Head of caudate nucleus (tissue), 42 donors: ENCODE results near the gene IQCE.
"Not testable (repeated sequence)": the region's sequence is repeated elsewhere in the genome, so short reads cannot be mapped to it uniquely, and the experiment has no call there.

Source experiments
- DNase-seq, 42 donors: peaks; one replicate each; pipeline versions ENCODE4 v3.0.0 to v3.0.0-alpha.2; 2020 to 2021; ENCODE audit warnings: mixed read lengths in 7 of 42
- intact Hi-C: fragments of 100-400 bp; cut with DNase I; formaldehyde crosslinking; loops from one replicate; pipeline ENCODE4 v1.15.0; 2022

IQCE gene

DNA sequence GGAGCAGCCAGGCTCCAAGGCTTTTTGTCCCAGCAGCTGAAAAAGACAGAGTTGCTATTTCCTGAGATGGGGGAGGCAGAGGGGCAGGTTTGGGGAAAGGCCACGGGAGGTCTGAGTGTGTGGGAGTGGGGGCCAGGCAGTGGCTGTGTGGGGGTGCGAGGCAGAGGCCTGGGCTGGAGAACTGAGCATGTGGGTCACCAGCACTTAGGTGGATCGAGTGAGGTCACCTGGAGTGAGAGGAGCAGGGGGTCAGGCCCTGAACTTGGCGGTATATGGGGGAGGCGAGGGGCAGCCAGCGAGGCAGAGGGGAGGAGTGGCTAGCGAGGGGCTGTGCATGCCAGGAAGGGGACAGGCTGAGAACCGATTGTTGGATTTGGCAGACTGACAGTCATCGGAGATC lies 28.4 kb downstream of the IQCE start:
- intact Hi-C loops: no loop called here
- no peak for DNase-seq

DNA sequence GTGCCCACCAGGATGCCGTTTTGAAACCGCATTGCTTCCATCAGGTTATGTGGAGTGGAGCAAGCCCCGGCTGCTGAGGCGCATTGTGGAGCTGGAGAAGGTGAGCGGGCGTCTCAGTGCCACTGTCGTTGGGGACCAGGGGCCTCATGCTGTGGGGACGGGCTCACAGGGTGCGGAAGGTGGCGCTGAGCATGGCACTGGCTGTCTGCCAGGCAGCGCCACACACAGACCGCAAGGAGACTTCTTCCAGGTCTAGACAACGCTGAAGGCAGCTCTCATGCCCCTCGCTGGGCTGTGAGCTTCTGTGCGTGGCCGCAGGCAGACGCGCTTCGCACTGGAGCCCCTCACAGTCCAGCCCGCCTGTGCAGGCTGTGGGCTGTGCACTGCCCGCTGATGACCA lies 29.0 kb downstream of the IQCE start:
- no peak for DNase-seq

GRCh38 chr7:2589341-2589740 lies 30.6 kb downstream of the IQCE start:
- intact Hi-C loops: no loop called here
- DNase-seq: no peak

More for the DNA sequence above, 29.0 kb downstream of the IQCE start:
- intact Hi-C loops: no loop called here

DNA sequence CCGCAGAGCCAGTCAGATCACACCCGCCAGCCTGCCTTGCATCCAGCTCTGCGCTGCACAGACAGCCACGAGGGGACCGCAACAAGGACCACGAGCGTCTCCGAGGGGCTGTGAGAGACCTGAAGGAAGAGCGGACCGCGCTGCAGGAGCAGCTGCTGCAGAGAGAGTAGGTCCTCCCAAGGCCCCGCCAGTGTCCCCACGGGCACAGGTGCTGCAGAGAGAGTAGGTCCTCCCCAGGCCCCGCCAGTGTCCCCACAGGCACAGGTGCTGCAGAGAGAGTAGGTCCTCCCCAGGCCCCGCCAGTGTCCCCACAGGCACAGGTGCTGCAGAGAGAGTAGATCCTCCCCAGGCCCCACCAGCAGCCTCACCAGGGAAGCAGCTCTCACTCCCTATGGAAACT lies 31.2 kb downstream of the IQCE start:
- DNase-seq, intact Hi-C loops: not testable (repeated sequence)

- intact Hi-C loops: no loop called here
- no peak for DNase-seq
These were observed 33.6 kb downstream of the IQCE start for GRCh38 chr7:2592375-2592865.

GRCh38 chr7:2593036-2593727 lies 34.4 kb downstream of the IQCE start:
- intact Hi-C loops: no loop called here
- peak in 4 of 42 donors; percentile 31 to 60 (median 42) for DNase-seq

- intact Hi-C loops: no loop called here
- DNase-seq: no peak
These were observed 35.8 kb downstream of the IQCE start for GRCh38 chr7:2594599-2594998.

DNA sequence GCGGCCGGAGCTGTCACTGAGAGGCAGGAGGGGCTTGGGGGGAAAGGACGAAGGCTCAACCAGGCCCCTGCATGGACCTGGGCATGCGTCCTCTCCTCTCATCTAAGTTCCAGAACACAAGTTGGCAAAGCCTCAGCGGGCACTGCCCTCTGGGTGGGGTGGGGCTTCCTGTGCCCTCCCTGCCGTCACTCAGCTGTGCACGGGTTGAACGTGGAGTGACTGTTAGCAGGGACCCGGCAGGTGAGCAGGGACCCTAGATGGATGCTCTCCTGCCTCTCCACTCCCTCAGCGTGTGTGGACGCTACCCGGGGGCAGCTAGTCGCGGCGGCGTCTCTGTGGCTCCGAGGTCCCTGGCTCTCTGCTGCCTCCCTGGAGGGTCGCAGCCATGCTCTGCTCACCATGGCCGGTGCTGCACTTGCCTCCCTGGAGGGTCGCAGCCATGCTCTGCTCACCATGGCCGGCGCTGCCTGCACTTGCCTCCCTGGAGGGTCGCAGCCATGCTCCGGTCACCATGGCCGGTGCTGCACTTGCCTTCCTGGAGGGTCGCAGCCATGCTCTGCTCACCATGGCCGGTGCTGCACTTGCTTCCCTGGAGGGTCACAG lies 36.6 kb downstream of the IQCE start:
- intact Hi-C loops: no loop called here
- no peak for DNase-seq

DNA sequence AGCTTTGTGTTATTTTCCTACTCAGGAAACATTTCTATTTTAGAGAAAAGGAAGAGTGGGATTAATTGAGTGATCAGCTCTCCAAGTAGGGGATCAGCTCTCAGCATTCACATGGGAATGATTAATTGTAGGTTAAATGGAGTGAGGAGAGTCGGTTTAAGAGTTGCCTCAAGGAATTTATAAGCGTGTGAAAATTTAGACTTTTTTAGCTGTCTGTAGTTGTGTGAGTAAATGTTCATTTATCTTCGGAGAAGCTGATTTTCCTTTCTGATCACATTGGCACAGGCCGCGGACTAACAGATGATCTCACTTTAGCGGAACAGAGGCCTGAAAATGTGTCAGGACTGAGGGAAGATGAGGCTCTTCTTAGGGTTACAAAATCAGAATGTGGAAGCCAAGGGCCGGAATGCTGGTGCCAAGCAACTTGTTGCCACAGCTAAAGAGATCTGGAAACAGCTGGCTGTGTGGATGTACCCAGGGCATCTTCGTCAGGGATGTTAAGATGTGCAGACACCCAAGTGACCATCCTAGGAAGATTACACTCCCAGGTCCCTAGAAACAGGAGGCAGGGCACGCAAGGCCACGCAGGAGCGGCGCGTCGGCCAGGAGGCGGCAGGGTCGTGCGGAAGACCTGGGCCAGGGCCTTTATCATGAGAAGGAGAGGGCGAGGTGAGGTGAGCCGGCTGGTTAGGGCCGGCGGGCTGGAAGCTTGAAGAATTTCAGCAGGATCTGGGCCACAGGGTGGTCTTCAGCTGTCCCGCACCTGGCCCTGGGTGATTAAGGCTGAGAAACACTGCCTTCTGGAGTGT lies 37.9 kb downstream of the IQCE start:
- DNase-seq: no peak
- intact Hi-C loops: no loop called here

DNA sequence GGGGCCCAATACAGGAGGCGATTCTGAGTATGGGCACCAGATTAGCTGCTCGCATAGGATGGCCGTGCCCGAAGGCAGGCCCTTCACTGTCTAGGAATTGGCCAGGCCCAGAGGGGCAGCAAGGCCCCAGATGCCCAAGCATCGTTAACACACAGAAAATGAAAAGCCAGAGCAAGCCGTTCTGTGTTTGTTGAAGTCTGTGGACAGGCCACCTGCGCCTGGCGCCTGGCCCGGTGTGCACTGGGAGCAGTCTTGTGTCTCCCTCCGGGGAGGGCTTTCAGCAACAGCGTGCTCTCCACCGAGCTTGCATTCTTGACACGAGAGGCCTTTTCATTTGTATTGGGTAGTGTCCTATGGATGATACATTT lies 38.5 kb downstream of the IQCE start:
- intact Hi-C loops: no loop called here
- DNase-seq: no peak

DNA sequence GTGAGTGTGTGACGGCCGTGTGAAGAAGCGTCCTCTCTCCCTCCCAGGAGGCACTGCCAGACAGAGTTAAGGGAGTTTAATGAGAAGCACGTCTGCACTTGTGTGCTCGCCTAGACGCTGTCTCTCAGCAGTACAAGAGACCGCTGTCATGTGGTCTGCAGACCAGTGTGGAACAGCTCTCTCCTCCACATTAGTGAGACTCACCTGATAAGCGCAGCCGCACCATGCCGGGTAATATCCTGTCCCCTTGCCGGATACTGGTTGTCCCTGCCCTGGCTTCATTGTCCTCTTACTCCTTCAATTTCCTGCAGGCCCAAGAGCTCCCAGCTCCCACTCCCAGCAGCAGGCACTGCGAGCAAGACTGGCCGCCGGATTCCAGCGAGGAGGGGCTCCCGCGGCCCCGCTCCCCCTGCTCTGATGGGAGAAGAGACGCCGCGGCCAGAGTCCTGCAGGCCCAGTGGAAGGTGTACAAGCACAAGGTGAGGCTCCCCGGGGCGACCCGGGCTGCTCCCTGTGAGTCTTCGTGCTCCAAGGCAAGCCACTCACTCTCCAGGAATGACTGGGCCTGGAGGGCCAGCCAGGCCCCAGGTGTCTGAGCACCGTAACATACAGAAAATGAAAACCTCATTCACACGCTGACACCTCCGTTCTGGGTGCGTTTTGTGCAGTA lies 39.5 kb downstream of the IQCE start:
- DNase-seq: no peak
- intact Hi-C loops: no loop called here

DNA sequence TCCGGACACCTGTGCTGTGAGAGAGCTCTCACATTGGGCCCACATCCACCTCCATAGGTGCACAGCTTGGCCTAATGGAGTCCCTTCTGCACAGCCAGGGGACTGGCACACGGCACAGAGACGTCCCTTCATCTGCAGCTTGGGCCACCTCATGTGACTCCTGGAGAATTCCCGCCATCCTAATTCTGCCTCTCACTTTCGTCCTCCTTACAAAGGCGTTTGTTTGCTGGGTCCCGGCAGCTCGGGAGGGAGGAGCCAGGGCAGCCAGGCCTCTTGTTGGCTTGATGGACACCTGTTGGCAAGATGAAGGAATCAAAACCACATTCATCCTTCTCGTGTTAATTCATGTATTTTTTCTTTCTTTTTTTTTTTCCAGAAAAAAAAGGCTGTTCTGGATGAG lies 42.3 kb downstream of the IQCE start:
- intact Hi-C loops: no loop called here
- DNase-seq: no peak

DNA sequence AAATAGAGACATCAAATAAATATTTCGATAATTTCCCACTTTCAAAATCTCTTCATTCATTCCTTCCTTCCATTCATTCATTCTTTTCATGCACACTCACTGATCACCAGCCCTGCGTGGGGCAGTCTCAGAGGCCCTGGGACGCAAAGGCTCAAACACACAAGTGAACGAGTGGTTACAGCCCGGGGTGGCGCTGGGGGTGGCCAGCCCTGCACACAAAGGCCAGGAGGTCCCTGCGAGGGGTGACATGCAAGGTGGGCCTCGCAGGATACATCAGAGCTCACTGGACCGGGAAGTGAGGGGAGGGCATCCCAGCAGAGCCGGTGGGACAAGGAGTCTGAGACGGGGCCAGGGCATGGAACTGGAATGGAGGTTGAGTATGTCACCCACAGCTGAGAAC lies 43.1 kb downstream of the IQCE start:
- intact Hi-C loops: no loop called here
- DNase-seq: no peak

DNA sequence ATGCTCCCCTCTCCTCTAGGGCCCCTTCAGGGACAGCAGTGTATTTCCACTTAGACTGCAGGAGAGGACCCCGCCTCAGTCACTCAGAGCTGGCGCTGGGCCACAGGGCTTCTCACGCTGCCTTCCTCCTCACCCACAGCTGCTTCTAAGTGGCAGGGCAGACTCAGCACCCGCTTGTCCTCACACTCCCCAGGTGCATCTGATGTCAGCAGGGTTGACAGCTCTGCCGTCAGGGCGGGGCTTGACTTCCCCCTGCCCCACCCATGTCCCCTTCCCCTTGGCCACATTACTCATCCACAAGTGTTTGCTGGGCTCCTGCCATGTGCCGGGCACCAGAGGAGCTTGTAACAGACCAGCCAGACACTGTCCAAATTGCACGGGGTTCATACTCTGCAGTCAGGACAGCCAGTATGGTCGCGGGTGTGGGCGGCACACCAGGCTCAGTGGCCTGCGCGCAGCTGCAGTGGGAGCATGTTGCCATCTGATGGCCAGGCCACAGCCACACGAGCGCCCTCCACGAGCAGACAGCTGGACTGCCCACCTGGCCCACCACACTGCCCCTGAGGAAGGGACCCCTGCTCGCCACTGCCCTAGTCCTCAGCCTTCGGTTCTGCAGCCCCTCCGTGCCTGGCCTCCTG lies 43.7 kb downstream of the IQCE start:
- intact Hi-C loops: no loop called here
- DNase-seq: peak in 1 of 42 donors; percentile 1

DNA sequence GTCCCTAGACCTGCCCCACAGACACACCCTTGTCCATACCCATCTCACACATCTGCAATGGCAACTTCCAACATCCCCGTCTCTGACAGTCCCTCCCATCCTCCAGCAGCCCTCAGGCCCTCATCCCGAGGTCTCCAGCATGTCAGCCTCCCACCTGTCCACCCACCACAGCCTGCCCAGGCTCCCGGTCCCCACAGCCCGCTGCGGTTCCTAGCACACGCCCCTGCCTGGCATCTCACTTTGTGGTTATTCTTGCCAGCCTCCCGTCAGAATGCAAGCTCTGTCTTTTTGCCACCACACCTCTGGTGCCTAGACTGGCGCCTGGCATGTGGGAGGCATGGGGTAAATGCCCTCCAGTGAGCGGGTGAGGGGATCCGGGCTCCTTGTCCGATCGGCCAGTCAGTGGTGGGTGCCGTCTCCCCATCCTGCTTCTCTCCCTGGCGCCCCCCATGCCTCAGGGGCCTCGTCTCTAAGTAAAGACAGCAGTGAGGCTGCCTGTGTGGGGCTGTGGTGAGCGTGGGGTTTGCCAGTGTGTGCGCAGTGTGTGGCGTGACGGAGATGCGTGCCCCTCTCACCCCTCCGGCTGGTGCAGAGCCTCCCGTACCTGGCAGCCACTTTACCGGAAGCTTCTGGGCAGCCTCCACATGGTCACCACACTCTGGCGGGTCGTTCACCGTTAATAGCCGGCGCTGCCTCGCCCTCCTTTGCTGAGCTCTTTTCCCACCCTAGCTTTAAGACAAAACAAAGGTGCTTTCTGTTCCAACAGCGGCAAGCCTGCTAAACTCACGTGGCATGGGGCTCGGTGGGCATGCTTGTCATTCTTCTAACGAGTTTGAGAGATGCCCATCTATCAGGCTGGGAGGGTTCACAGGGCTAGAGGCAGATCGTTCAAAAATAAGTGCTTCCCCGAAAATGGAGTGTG lies 44.5 kb downstream of the IQCE start:
- intact Hi-C loops: no loop called here
- DNase-seq: peak in 1 of 42 donors; percentile 2

- DNase-seq: peak in 11 of 42 donors; percentile 25 to 64 (median 37)
- intact Hi-C loops: no loop called here
These were observed 45.9 kb downstream of the IQCE start for GRCh38 chr7:2604608-2605174.

- intact Hi-C loops: no loop called here
- DNase-seq: no peak
These were observed 47.1 kb downstream of the IQCE start for GRCh38 chr7:2605608-2606538.
